Transverse colon (tissue), 4 donors: Measurements from ENCODE around the gene NECTIN4. TPM values are rescaled to one million over a fixed set of nuclear protein-coding genes. Genes with fewer than 3 reads are reported as not detected.

Experiments
- DNase-seq: peaks from one replicate; pipeline ENCODE4 v3.0.0-alpha.2; 2019
- H3K27ac ChIP-seq, 4 donors: fragments of 200-600 bp; sonication (generic); 2 replicates each; pipeline ENCODE4 v1.5.1; 2016 to 2018; ENCODE audit warnings: inconsistent platforms in 4 of 4
- H3K27me3 ChIP-seq: fragments of 200-600 bp; sonication (generic); 2 replicates; pipeline ENCODE4 v1.5.1; 2017; ENCODE audit warnings: inconsistent platforms
- H3K36me3 ChIP-seq, 4 donors: fragments of 200-600 bp; sonication (generic); 2 replicates each; pipeline ENCODE4 v1.5.1; 2017 to 2019; ENCODE audit warnings: inconsistent platforms in 4 of 4
- H3K4me1 ChIP-seq, 4 donors: fragments of 200-600 bp; sonication (generic); 2 replicates each; pipeline ENCODE4 v1.5.1; 2017 to 2020; ENCODE audit warnings: inconsistent platforms in 4 of 4
- H3K4me3 ChIP-seq, 4 donors: fragments of 200-600 bp; sonication (generic); 1 replicate in 1 of 4; 2 replicates in 3 of 4; pipeline versions ENCODE4 v1.5.1 to v1.6.1; 2017 to 2019; ENCODE audit warnings: inconsistent platforms in 4 of 4
- H3K9me3 ChIP-seq, 2 donors: fragments of 200-600 bp; sonication (generic); 2 replicates each; pipeline ENCODE4 v1.5.1; 2017 to 2019; ENCODE audit warnings: inconsistent platforms in 2 of 2
- EP300 ChIP-seq: sonication (generic); formaldehyde crosslinking; IDR thresholded peaks from one replicate; pipeline ENCODE4 v1.6.1; 2017; ENCODE audit warnings: antibody characterized with exemption, low read depth
- POLR2A ChIP-seq: fragments of 450-650 bp; IDR thresholded peaks from one replicate; pipeline ENCODE4 v1.6.1; 2016; ENCODE audit warnings: antibody characterized with exemption, mild to moderate bottlenecking, moderate library complexity
- POLR2AphosphoS5 ChIP-seq, 3 donors: sonication (generic); formaldehyde crosslinking; IDR thresholded peaks; one replicate each; pipeline ENCODE4 v1.6.1; 2016; ENCODE audit warnings: antibody characterized with exemption in 3 of 3
- WGBS, 2 donors: methylation state at CpG; one replicate each; pipeline ENCODE4 v1.1.5; 2018; ENCODE audit warnings: low coverage in 1 of 2; 5-methylcytosine and 5-hydroxymethylcytosine counted together
- in situ Hi-C, 4 donors: fragments of 200-750 bp; cut with MboI; loops; one replicate each; pipeline versions ENCODE4 v1.15.0 to v1.15.1; 2017; ENCODE audit warnings: low sequenced_read_pairs in 3 of 4, low pct_ligation_motif_present in 1 of 4, low pct_unique_long_range_greater_than_20kb in 1 of 4
- intact Hi-C: fragments of 100-400 bp; cut with DNase I; formaldehyde crosslinking; loops from one replicate; pipeline ENCODE4 v1.15.1; 2023; ENCODE audit warnings: low total_unique reads
- total RNA-seq, 4 donors: library from RNA; depleted of rRNA; stranded (reverse); fragments of >200 nt; gene quantifications; one replicate each; pipeline ENCODE4 v1.1.0, GENCODE V29; 2016
- TF ChIP-seq, protein P1 (sequence below), 5 experiments: fragments of 200-600 bp in 3 of 5; fragments of 450-650 bp in 2 of 5; sonication (generic) in 3 of 5; IDR thresholded peaks; 1 replicate in 2 of 5; 2 replicates in 3 of 5; pipeline ENCODE4 v1.5.1; 2016 to 2017; ENCODE audit warnings: antibody characterized with exemption in 5 of 5, inconsistent platforms in 3 of 5, mild to moderate bottlenecking in 2 of 5, moderate library complexity in 1 of 5

Gene NECTIN4
- total RNA-seq, 4 donors from 2014 or later, result 0.37 to 4.0 (median 0.82) TPM; not detected in 1

- WGBS, 2 donors, result 48% methylated on average over 4 of the region's 4 CpGs; no CpG with 5 or more reads in 1 of the 2 donors
- Histone ChIP-seq H3K9me3 (no peaks in the 10 kb centered on the region), H3K27me3 (no peaks in the 10 kb centered on the region), H3K4me1 (peaks cover 8 to 31% (median 23%) of the 10 kb centered on the region in 4 donors), H3K27ac (peak overlapping the region in 1 of 4 donors; percentile 43), H3K36me3 (no peaks in the 10 kb centered on the region), H3K4me3 (no peak overlapping the region)
- intact Hi-C loops (loop anchor here (5.0 kb wide), 1 partner anchor 1869 kb away; no protein-coding TSS in a partner anchor), in situ Hi-C loops (loop anchor here in 1 of 4 donors (25.0 kb wide), 1 partner anchor 249 kb away; no protein-coding TSS in a partner anchor)
- TF ChIP-seq POLR2AphosphoS5 (IDR thresholded peaks at IDR 0.05) (no peak), POLR2A (no peak), EP300 (no peak)
- TF ChIP-seq, protein P1, sequence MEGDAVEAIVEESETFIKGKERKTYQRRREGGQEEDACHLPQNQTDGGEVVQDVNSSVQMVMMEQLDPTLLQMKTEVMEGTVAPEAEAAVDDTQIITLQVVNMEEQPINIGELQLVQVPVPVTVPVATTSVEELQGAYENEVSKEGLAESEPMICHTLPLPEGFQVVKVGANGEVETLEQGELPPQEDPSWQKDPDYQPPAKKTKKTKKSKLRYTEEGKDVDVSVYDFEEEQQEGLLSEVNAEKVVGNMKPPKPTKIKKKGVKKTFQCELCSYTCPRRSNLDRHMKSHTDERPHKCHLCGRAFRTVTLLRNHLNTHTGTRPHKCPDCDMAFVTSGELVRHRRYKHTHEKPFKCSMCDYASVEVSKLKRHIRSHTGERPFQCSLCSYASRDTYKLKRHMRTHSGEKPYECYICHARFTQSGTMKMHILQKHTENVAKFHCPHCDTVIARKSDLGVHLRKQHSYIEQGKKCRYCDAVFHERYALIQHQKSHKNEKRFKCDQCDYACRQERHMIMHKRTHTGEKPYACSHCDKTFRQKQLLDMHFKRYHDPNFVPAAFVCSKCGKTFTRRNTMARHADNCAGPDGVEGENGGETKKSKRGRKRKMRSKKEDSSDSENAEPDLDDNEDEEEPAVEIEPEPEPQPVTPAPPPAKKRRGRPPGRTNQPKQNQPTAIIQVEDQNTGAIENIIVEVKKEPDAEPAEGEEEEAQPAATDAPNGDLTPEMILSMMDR (IDR thresholded peaks at IDR 0.05), result no peak
- peak; percentile 20 for DNase-seq
Measured at GRCh38 chr1:161086457-161086856, 2.9 kb downstream of the NECTIN4 start.

GRCh38 chr1:161085165-161085564 is 4.2 kb downstream of the NECTIN4 start:
- no peak for TF ChIP-seq POLR2AphosphoS5 (IDR thresholded peaks at IDR 0.05)
- TF ChIP-seq, protein P1 (IDR thresholded peaks at IDR 0.05), result no peak
- TF ChIP-seq EP300, result no peak
- TF ChIP-seq POLR2A, result no peak
- Histone ChIP-seq H3K4me3 (no peak overlapping the region), H3K27me3 (no peaks in the 10 kb centered on the region), H3K36me3 (no peaks in the 10 kb centered on the region), H3K27ac (no peak overlapping the region), H3K9me3 (no peaks in the 10 kb centered on the region), H3K4me1 (peaks cover 8 to 31% (median 23%) of the 10 kb centered on the region in 4 donors)
- no peak for DNase-seq
- intact Hi-C loops (loop anchor here (5.0 kb wide), 1 partner anchor 1868 kb away; no protein-coding TSS in a partner anchor), in situ Hi-C loops (loop anchor here in 1 of 4 donors (25.0 kb wide), 1 partner anchor 248 kb away; no protein-coding TSS in a partner anchor)
- 68% methylated on average over 2 of the region's 2 CpGs; no CpG with 5 or more reads in 1 of the 2 donors for WGBS, 2 donors

DNA sequence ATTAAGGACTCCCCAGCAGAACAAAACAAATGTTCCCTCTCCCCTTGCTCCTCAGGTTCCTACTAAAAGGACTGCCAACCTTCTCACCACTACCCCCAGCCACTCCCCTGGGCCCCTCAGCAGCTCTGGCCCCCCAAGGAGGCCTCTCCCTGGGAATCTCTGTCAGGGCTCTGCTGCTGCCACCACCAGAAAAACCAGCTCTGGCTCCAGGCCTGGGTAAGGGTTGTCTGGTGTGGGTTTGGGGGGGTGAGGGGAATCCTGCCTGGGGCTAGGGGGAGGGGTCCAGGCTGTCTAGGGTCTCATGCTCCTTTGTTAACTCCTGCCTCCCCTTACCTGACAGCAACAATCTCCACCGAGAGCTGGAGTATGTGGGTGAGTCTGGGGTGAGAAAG is 4.8 kb downstream of the NECTIN4 start:
- DNase-seq, result no peak
- intact Hi-C loops (no loop called here), in situ Hi-C loops (loop anchor here in 1 of 4 donors (25.0 kb wide), 1 partner anchor 247 kb away; no protein-coding TSS in a partner anchor)
- TF ChIP-seq EP300 (no peak), POLR2AphosphoS5 (IDR thresholded peaks at IDR 0.05) (no peak)
- Histone ChIP-seq H3K36me3 (no peaks in the 10 kb centered on the region), H3K9me3 (no peaks in the 10 kb centered on the region), H3K27ac (no peak overlapping the region), H3K4me3 (no peak overlapping the region), H3K4me1 (peaks cover 8 to 27% (median 21%) of the 10 kb centered on the region in 4 donors), H3K27me3 (no peaks in the 10 kb centered on the region)
- 87% methylated on average over 1 of the region's 1 CpG; no CpG with 5 or more reads in 1 of the 2 donors for WGBS, 2 donors

DNA sequence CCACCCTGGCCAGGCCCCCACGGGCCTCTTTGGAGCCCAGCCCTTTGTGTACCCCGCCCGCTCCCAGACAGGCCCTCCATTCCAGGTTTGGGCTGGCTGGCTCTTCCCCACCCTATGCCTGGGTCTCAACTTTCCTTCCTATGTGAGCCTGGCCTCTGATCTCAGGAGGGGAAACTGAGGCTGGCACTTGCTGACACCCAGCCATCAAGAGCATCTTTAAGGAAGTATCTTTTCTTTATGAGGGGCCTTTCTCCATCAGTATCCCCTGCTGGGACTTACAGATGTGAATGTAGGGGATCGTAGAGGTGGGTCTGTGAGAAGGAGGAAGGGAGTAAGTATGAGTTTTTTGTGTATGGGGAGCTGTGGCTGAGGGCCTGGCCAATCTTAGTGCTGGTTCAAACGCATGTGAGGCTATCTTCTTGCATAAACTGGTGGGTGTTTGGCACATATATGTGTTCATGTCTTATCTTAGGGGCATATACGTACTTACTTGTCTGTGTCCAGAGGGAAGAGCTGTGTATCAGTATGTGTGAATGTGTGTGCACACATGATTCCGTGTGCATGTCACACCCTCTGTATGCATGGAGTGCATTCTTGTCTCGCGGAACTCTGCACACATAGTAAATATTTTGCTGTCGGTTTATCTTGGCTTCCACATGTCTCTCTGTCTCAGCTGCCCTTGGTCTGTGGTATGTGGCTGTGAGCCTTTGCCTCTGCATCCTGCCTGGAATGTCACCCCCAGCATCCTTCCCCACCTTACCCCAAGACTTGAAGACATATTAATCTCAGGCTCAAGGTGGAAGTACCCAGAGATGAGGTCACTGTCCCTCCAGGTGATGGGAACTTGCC is 5.4 kb downstream of the NECTIN4 start:
- H3K4me1 ChIP-seq, result peaks cover 8 to 21% (median 18%) of the 10 kb centered on the region in 4 donors
- WGBS, 2 donors, result 60 to 68% methylated on average over 3 to 10 of the region's 10 CpGs
- H3K36me3 ChIP-seq, result no peaks in the 10 kb centered on the region
- H3K9me3 ChIP-seq, result no peaks in the 10 kb centered on the region
- DNase-seq, result no peak
- TF ChIP-seq, protein P1 (IDR thresholded peaks at IDR 0.05), result no peak
- TF ChIP-seq POLR2A (no peak), EP300 (no peak), POLR2AphosphoS5 (IDR thresholded peaks at IDR 0.05) (no peak)
- peak overlapping the region; percentile 34 to 58 (median 42) for H3K27ac ChIP-seq
- in situ Hi-C loops (loop anchor here in 1 of 4 donors (25.0 kb wide), 1 partner anchor 247 kb away; no protein-coding TSS in a partner anchor), intact Hi-C loops (no loop called here)
- H3K4me3 ChIP-seq, result no peak overlapping the region
- H3K27me3 ChIP-seq, result no peaks in the 10 kb centered on the region
